ENCODE data around the gene KCTD7.
"Not testable (repeated sequence)": the region's sequence is repeated elsewhere in the genome, so short reads cannot be mapped to it uniquely, and the experiment has no call there.

Gene KCTD7

GRCh38 chr7:66627151-66627681 is 1.5 kb upstream of the KCTD7 start:
- ATAC-seq (replicated peaks; ENCODE audit: extremely low read depth, poor library complexity, severe bottlenecking): no peak
- no peaks in the 10 kb centered on the region for H3K9me3 Mint-ChIP-seq
- no peak for DNase-seq (ENCODE audit: low spot score in 2 of 2)
- H3K4me3 Mint-ChIP-seq: peak overlapping the region; percentile 62
- peaks cover 11% of the 10 kb centered on the region for H3K36me3 Mint-ChIP-seq (ENCODE audit: insufficient read depth)
- H3K27me3 Mint-ChIP-seq: no peaks in the 10 kb centered on the region
- H3K27ac Mint-ChIP-seq (ENCODE audit: low read depth): peak overlapping the region; percentile 48
- peaks cover 28% of the 10 kb centered on the region for H3K4me1 Mint-ChIP-seq

- ATAC-seq (replicated peaks; ENCODE audit: extremely low read depth, poor library complexity, severe bottlenecking) (no peak), DNase-seq (ENCODE audit: low spot score in 2 of 2) (peak in 1 of 2 donors; percentile 12)
- Mint-ChIP-seq H3K9me3 (no peaks in the 10 kb centered on the region), H3K4me1 (peaks cover 35% of the 10 kb centered on the region), H3K27me3 (no peaks in the 10 kb centered on the region), H3K4me3 (peak overlapping the region; percentile 62), H3K27ac (ENCODE audit: low read depth) (peak overlapping the region; percentile 48), H3K36me3 (ENCODE audit: insufficient read depth) (peaks cover 13% of the 10 kb centered on the region)
Observed at GRCh38 chr7:66627881-66628360, 760 bp upstream of the KCTD7 start.

GRCh38 chr7:66629222-66630062 is 761 bp downstream of the KCTD7 start:
- H3K27me3 Mint-ChIP-seq: no peaks in the 10 kb centered on the region
- peaks cover 43% of the 10 kb centered on the region for H3K4me1 Mint-ChIP-seq
- peak; percentile 4 for ATAC-seq (replicated peaks; ENCODE audit: extremely low read depth, poor library complexity, severe bottlenecking)
- no peak for DNase-seq (ENCODE audit: low spot score in 2 of 2)
- H3K9me3 Mint-ChIP-seq: no peaks in the 10 kb centered on the region
- peaks cover 20% of the 10 kb centered on the region for H3K36me3 Mint-ChIP-seq (ENCODE audit: insufficient read depth)
- H3K27ac Mint-ChIP-seq (ENCODE audit: low read depth): peak overlapping the region; percentile 48
- H3K4me3 Mint-ChIP-seq: peak overlapping the region; percentile 62

GRCh38 chr7:66630531-66630930 is 1.9 kb downstream of the KCTD7 start:
- H3K4me3 Mint-ChIP-seq: peak overlapping the region; percentile 62
- DNase-seq (ENCODE audit: low spot score in 2 of 2) (no peak), ATAC-seq (replicated peaks; ENCODE audit: extremely low read depth, poor library complexity, severe bottlenecking) (no peak)
- peaks cover 24% of the 10 kb centered on the region for H3K36me3 Mint-ChIP-seq (ENCODE audit: insufficient read depth)
- H3K27ac Mint-ChIP-seq (ENCODE audit: low read depth): peak overlapping the region; percentile 48
- no peaks in the 10 kb centered on the region for H3K27me3 Mint-ChIP-seq
- H3K4me1 Mint-ChIP-seq: peaks cover 46% of the 10 kb centered on the region
- H3K9me3 Mint-ChIP-seq: no peaks in the 10 kb centered on the region

- Mint-ChIP-seq H3K4me3 (peak overlapping the region; percentile 62), H3K27ac (ENCODE audit: low read depth) (peak overlapping the region; percentile 48), H3K36me3 (ENCODE audit: insufficient read depth) (peaks cover 26% of the 10 kb centered on the region), H3K4me1 (peaks cover 46% of the 10 kb centered on the region), H3K27me3 (no peaks in the 10 kb centered on the region), H3K9me3 (no peaks in the 10 kb centered on the region)
- DNase-seq (ENCODE audit: low spot score in 2 of 2) (no peak), ATAC-seq (replicated peaks; ENCODE audit: extremely low read depth, poor library complexity, severe bottlenecking) (no peak)
Observed at GRCh38 chr7:66631471-66631870, 2.8 kb downstream of the KCTD7 start.

GRCh38 chr7:66634816-66635215 is 6.1 kb downstream of the KCTD7 start:
- Mint-ChIP-seq H3K9me3 (no peaks in the 10 kb centered on the region), H3K27me3 (no peaks in the 10 kb centered on the region), H3K27ac (ENCODE audit: low read depth) (peak overlapping the region; percentile 62), H3K36me3 (ENCODE audit: insufficient read depth) (peaks cover 37% of the 10 kb centered on the region), H3K4me3 (no peak overlapping the region), H3K4me1 (peaks cover 46% of the 10 kb centered on the region)
- ATAC-seq (replicated peaks; ENCODE audit: extremely low read depth, poor library complexity, severe bottlenecking) (no peak), DNase-seq (ENCODE audit: low spot score in 2 of 2) (no peak)

- DNase-seq (ENCODE audit: low spot score in 2 of 2); H3K9me3 Mint-ChIP-seq; H3K27me3 Mint-ChIP-seq; H3K4me3 Mint-ChIP-seq; H3K27ac Mint-ChIP-seq (ENCODE audit: low read depth): not testable (repeated sequence)
- H3K36me3 Mint-ChIP-seq (ENCODE audit: insufficient read depth): peaks cover 44% of the 10 kb centered on the region
- ATAC-seq (replicated peaks; ENCODE audit: extremely low read depth, poor library complexity, severe bottlenecking): peak; percentile 52
- H3K4me1 Mint-ChIP-seq: peaks cover 46% of the 10 kb centered on the region
Observed at GRCh38 chr7:66635322-66635981, 6.8 kb downstream of the KCTD7 start.

GRCh38 chr7:66635982-66636546 is 7.4 kb downstream of the KCTD7 start:
- DNase-seq (ENCODE audit: low spot score in 2 of 2): not testable (repeated sequence)
- ATAC-seq (replicated peaks; ENCODE audit: extremely low read depth, poor library complexity, severe bottlenecking): peak; percentile 75
- peaks cover 47% of the 10 kb centered on the region for H3K36me3 Mint-ChIP-seq (ENCODE audit: insufficient read depth)

GRCh38 chr7:66638309-66639099 is 9.8 kb downstream of the KCTD7 start:
- Mint-ChIP-seq H3K4me1 (peaks cover 22% of the 10 kb centered on the region), H3K36me3 (ENCODE audit: insufficient read depth) (peaks cover 40% of the 10 kb centered on the region), H3K4me3 (no peak overlapping the region), H3K27ac (ENCODE audit: low read depth) (peak overlapping the region; percentile 29), H3K27me3 (no peaks in the 10 kb centered on the region), H3K9me3 (no peaks in the 10 kb centered on the region)
- no peak for DNase-seq (ENCODE audit: low spot score in 2 of 2)
- no peak for ATAC-seq (replicated peaks; ENCODE audit: extremely low read depth, poor library complexity, severe bottlenecking)

More at GRCh38 chr7:66635982-66636546, 7.4 kb downstream of the KCTD7 start:
- not testable (repeated sequence) for H3K27me3 Mint-ChIP-seq, H3K4me3 Mint-ChIP-seq, H3K9me3 Mint-ChIP-seq
- Mint-ChIP-seq H3K27ac (ENCODE audit: low read depth) (peak overlapping the region; percentile 35), H3K4me1 (peaks cover 40% of the 10 kb centered on the region)

GRCh38 chr7:66639773-66640172 is 11.1 kb downstream of the KCTD7 start:
- no peak overlapping the region for H3K4me3 Mint-ChIP-seq
- peaks cover 16% of the 10 kb centered on the region for H3K4me1 Mint-ChIP-seq
- DNase-seq (ENCODE audit: low spot score in 2 of 2) (no peak), ATAC-seq (replicated peaks; ENCODE audit: extremely low read depth, poor library complexity, severe bottlenecking) (no peak)
- no peaks in the 10 kb centered on the region for H3K9me3 Mint-ChIP-seq
- H3K36me3 Mint-ChIP-seq (ENCODE audit: insufficient read depth): peaks cover 43% of the 10 kb centered on the region
- H3K27me3 Mint-ChIP-seq: no peaks in the 10 kb centered on the region
- H3K27ac Mint-ChIP-seq (ENCODE audit: low read depth): no peak overlapping the region

- Mint-ChIP-seq H3K9me3 (no peaks in the 10 kb centered on the region), H3K27ac (ENCODE audit: low read depth) (no peak overlapping the region), H3K4me1 (peaks cover 16% of the 10 kb centered on the region), H3K36me3 (ENCODE audit: insufficient read depth) (peaks cover 48% of the 10 kb centered on the region), H3K4me3 (no peak overlapping the region), H3K27me3 (no peaks in the 10 kb centered on the region)
- ATAC-seq (replicated peaks; ENCODE audit: extremely low read depth, poor library complexity, severe bottlenecking): no peak
- DNase-seq (ENCODE audit: low spot score in 2 of 2): no peak
Observed at GRCh38 chr7:66640802-66641525, 12.3 kb downstream of the KCTD7 start.
